Measurements from ENCODE around the gene PTPN14.

DNA sequence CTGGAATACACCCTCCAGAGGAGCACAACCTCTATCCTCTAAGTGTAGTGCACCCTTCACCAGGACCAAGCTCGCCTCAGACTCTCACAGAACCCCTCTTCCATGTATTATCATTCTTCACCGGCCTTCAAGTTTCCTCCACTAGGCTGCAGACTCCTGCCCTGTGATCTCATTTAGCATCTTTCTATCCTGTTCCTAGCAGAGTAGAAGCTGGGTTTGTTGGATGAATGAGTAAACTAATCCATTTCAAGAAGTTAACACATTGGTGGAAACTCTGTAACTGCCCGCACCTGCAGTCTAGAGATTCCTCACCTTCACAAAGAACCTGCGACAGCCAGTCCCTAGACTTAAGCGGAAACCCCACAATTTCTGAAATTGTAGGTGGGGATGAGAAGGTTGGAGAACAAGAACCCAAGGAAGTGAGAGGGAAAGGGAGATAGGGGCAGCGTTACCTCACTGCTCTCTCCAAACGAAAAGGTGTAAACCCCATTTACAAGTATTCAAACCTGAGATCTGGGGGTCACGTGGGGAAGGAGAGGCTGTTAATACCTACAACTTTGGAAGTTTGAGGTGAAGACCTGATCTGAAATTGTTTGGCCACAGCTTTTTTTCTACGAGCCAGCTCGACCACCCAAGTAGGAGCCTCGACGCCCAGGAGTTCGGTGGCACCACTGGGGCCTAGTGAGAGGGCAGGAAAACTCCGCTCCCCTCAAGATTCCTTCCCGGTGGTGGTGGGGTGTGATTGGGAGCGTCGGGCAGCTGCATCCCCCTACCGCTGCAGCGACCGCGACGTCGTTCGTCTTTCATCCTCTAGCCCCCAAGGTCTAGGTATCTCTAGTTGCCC is 1.2 kb downstream of the PTPN14 start:
- no peak for TF ChIP-seq CTCF (IDR thresholded peaks at IDR 0.05; ENCODE audit: low read length)
- no peak for TF ChIP-seq EZH2 (optimal IDR thresholded peaks at IDR 0.05; ENCODE audit: low read depth, low read length)
- no peak for TF ChIP-seq EZH2phosphoT487 (IDR thresholded peaks at IDR 0.05; ENCODE audit: low read length)
